GM12874 (cell line): ENCODE data around the gene CXXC5.

ENCODE experiments used
- TF ChIP-seq, protein P1 (sequence below): IDR thresholded peaks from 2 replicates; pipeline ENCODE4 v1.5.1; 2011; ENCODE audit warnings: low read depth, mild to moderate bottlenecking, control low read depth, low read length, moderate library complexity; ENCODE audit not compliant: insufficient read depth

The CXXC5 gene

GRCh38 chr5:139702548-139702947 lies 54.4 kb downstream of the CXXC5 start:
- TF ChIP-seq, protein P1, sequence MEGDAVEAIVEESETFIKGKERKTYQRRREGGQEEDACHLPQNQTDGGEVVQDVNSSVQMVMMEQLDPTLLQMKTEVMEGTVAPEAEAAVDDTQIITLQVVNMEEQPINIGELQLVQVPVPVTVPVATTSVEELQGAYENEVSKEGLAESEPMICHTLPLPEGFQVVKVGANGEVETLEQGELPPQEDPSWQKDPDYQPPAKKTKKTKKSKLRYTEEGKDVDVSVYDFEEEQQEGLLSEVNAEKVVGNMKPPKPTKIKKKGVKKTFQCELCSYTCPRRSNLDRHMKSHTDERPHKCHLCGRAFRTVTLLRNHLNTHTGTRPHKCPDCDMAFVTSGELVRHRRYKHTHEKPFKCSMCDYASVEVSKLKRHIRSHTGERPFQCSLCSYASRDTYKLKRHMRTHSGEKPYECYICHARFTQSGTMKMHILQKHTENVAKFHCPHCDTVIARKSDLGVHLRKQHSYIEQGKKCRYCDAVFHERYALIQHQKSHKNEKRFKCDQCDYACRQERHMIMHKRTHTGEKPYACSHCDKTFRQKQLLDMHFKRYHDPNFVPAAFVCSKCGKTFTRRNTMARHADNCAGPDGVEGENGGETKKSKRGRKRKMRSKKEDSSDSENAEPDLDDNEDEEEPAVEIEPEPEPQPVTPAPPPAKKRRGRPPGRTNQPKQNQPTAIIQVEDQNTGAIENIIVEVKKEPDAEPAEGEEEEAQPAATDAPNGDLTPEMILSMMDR = no peak

DNA sequence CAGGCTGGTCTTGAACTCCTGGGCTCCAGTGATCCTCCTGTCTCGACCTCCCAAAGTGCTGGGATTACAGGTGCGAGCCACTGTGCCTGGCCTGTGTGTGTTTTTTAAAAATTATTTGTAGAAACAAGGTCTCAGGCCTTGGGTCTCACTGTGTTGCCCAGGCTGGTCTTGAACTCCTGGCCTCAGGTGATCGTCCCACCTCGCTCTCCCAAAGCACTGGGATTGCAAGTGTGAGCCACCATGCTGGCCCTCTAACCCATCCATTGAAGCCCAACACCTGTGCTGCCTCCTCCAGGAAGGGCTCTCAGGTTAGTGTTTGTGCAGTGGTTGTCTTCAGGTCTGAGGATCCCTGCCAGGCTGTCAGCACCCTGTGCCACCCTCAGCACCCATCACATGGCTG lies 56.6 kb downstream of the CXXC5 start:
- TF ChIP-seq, protein P1 = no peak

GRCh38 chr5:139705191-139705590 lies 57.0 kb downstream of the CXXC5 start:
- TF ChIP-seq, protein P1 = no peak

DNA sequence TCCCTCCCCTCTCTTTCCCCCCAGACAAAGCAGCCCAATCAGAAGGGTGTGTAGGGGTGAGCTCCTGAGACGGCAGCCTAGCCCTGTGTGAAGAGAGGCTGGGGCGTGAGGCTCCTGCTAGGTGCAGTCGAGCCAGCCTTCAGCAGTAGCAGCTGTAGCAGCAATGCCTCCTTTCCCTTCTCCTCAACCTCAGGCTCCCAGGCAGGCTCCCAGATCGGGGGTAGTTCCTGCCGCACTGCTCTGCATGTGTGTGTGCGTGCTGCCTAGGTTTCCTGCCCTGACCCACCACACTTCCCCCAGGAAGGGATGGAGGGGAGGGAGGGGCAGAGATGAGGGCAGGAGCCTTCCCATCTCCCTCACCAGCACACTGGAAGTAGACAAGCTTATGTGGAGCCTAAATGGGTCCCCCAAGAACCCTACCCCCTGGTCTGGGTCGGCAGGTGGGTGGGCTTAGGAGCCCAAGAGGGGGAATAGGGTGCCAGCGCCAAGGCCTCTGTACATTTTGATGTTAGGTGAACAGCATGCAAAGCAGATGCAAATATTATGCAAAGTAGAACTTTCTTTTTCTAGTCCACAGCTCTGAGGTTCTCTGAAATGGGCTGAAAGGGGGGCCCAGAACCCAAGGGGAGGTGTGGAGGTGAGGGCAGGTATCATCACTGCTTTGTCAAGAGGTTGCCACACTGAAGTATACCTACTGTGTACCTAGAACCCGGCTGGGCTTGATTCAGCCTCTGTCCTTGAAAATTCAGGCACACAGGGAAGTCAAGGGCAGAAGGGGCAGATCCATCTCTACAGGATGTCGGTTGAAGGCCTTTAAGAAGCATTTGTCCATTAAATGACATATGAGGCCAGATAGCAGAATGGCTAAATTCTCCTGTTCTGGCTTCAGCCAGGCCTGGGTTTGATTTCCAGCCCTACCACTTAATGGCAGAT lies 57.8 kb downstream of the CXXC5 start:
- TF ChIP-seq, protein P1 = no peak

DNA sequence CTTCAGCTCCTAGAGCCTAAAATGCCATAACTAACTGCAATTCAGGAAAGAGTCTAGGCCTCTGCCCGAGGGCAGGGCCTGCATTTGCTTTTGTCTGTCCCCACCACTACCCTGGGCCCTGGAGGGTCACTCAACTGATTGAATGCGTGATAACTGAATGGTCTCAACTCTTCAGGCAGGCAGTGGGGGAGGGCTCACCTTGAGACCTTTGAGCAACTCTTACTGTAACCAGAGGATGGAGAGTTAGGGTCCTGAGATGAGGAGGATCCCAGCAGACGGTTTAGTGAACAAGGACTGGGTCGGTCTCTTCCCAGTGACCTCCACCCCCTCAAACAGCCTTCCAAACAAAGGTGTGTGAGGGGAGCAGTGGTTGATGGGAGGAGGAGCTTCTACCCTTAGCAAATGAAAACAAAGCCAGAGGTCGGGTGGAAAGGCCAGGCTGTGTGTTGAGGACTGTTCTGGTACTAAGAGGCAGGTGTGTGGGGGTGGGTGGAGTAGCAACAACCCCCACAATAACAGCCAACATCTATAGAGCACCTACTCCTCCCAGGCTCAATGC lies 59.4 kb downstream of the CXXC5 start:
- TF ChIP-seq, protein P1 = no peak

DNA sequence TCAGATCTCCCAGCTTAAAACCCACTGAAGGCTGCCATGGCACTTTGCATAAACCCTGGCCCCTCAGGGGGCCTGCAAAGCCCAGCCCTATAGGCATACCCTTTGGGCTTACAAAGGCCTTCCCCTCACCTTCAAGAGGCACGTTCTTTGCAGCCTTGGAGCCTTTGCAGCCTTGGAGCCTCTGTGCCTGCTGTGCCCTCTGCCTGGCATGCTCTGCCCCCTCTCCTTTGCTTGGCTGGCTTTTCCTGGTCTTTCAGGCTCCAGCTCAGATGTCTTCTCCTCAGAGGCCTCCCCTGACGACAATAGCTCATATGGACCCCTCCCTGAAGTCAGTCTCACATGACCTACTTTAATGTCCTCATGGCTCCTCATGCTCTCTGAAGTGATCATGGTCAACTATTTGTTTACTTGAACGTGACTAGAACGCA lies 60.3 kb downstream of the CXXC5 start:
- TF ChIP-seq, protein P1 = no peak

DNA sequence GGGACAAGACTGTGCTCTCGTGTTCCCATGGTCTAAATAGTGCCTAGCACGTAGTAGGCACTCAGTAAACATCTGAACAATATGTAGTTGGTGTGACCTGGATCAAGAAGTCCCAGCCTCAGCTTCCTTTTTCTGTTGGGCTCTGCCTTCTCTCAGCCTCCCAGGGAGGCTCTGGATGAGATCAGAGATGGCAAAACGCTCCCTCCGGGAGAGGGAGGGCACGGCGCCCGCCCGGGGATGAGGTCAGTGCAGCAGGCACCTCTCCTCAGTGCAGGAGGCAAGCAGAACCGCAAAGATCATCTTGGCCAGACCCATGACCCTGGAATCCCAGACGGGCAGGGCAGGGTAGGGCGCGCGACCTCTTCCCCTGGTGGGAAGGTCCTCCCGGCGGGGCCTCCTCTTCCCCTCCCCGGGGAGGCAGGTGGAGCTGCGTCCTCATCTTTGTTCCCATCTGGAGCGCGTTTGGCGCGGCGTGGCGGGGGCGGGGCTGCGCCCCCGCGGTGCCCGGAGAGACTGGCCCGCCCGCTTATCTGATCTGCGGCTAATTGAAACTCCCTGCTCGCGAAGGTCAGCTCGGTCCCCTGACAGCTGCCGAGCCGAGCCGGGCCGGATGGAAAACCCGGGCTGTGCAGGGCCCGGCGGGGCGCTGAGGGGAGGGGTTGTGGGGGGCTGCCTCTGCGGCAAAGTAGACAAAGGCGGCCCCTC lies 60.9 kb downstream of the CXXC5 start:
- TF ChIP-seq, protein P1 = no peak
